A673 (cell line): Measurements from ENCODE around the gene PIP4K2A. TPM values are rescaled to one million over a fixed set of nuclear protein-coding genes. Genes with fewer than 3 reads are reported as not detected.

ENCODE experiments used
- BruUV-seq: library from RNA; stranded (reverse); fragments of 400-500 nt; replicated peaks from 2 replicates; lab custom pipeline; 2021; lab: Mats Ljungman, UMichigan
- CTCF ChIA-PET: fragments of 300-600 bp; sonication (Branson Sonifier 250); formaldehyde crosslinking; loops from one replicate; lab custom pipeline; 2022; ENCODE audit warnings: antibody characterized with exemption; lab: Charles Lee
- POLR2A ChIA-PET: fragments of 300-600 bp; sonication (Branson Sonifier 250); formaldehyde crosslinking; loops from one replicate; lab custom pipeline; 2022; ENCODE audit warnings: antibody characterized with exemption; ENCODE audit not compliant: low non-redundant PET; lab: Charles Lee
- DNase-seq: peaks from one replicate; pipeline ENCODE4 v3.0.0-alpha.2; 2015; ENCODE audit warnings: low spot score
- H3K27ac ChIP-seq: fragments of 200-600 bp; sonication (generic); 2 replicates; pipeline ENCODE4 v1.5.1; 2016; ENCODE audit warnings: mixed run types, low read depth, mild to moderate bottlenecking, mixed read lengths, antibody characterized with exemption, low read length; ENCODE audit not compliant: poor library complexity, severe bottlenecking
- H3K27me3 ChIP-seq: fragments of 200-600 bp; sonication (generic); replicated peaks from 2 replicates; pipeline ENCODE4 v1.6.1; 2017; ENCODE audit warnings: mixed run types, low read depth, mild to moderate bottlenecking, mixed read lengths, antibody characterized with exemption, low read length; ENCODE audit not compliant: insufficient read depth, poor library complexity
- H3K36me3 ChIP-seq: fragments of 200-600 bp; sonication (generic); 2 replicates; pipeline ENCODE4 v1.6.1; 2016; ENCODE audit warnings: mixed run types, mild to moderate bottlenecking, mixed read lengths, antibody characterized with exemption, low read length; ENCODE audit not compliant: insufficient read depth, poor library complexity, severe bottlenecking
- H3K4me1 ChIP-seq: fragments of 200-600 bp; sonication (generic); 2 replicates; pipeline ENCODE4 v1.6.1; 2017; ENCODE audit warnings: mixed run types, mild to moderate bottlenecking, mixed read lengths, antibody characterized with exemption, low read length; ENCODE audit not compliant: insufficient read depth, poor library complexity, severe bottlenecking
- H3K4me3 ChIP-seq: fragments of 200-600 bp; sonication (generic); 2 replicates; pipeline ENCODE4 v1.5.1; 2016; ENCODE audit warnings: low read depth, mixed run types, mild to moderate bottlenecking, mixed read lengths, low read length; ENCODE audit not compliant: poor library complexity, severe bottlenecking
- H3K9me3 ChIP-seq: fragments of 200-600 bp; sonication (generic); 2 replicates; pipeline ENCODE4 v1.6.1; 2016; ENCODE audit warnings: mixed run types, low read depth, mild to moderate bottlenecking, mixed read lengths, antibody characterized with exemption, low read length; ENCODE audit not compliant: poor library complexity, severe bottlenecking
- EZH2 ChIP-seq: fragments of 200-600 bp; sonication (generic); IDR thresholded peaks from 2 replicates; pipeline ENCODE4 v1.6.1; 2017; ENCODE audit warnings: borderline replicate concordance, low read depth, mild to moderate bottlenecking, mixed read lengths, antibody characterized with exemption, low read length; ENCODE audit not compliant: poor library complexity, severe bottlenecking
- intact Hi-C: fragments of 100-400 bp; cut with micrococcal nuclease; formaldehyde crosslinking; loops from one replicate; pipeline ENCODE4 v1.10.0; 2022; ENCODE audit not compliant: unreplicated experiment
- total RNA-seq: library from RNA; stranded (reverse); gene quantifications from 2 replicates; pipeline ENCODE4 v1.2.3, GENCODE V29; 2021
- TF ChIP-seq, protein P1 (sequence below): fragments of 300-800, 200-600 bp; sonication (generic); conservative IDR thresholded peaks from 2 replicates; pipeline ENCODE4 v1.5.1; 2017; ENCODE audit warnings: low read depth, mild to moderate bottlenecking, antibody characterized with exemption, low read length, moderate library complexity, mixed read lengths

The PIP4K2A gene
- total RNA-seq, 1 experiment from 2014 or later, result 19.8 TPM

- TF ChIP-seq, protein P1, sequence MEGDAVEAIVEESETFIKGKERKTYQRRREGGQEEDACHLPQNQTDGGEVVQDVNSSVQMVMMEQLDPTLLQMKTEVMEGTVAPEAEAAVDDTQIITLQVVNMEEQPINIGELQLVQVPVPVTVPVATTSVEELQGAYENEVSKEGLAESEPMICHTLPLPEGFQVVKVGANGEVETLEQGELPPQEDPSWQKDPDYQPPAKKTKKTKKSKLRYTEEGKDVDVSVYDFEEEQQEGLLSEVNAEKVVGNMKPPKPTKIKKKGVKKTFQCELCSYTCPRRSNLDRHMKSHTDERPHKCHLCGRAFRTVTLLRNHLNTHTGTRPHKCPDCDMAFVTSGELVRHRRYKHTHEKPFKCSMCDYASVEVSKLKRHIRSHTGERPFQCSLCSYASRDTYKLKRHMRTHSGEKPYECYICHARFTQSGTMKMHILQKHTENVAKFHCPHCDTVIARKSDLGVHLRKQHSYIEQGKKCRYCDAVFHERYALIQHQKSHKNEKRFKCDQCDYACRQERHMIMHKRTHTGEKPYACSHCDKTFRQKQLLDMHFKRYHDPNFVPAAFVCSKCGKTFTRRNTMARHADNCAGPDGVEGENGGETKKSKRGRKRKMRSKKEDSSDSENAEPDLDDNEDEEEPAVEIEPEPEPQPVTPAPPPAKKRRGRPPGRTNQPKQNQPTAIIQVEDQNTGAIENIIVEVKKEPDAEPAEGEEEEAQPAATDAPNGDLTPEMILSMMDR, result no peak
- TF ChIP-seq EZH2, result no peak
- no peak overlapping the region for H3K27ac ChIP-seq
- no peak overlapping the region for H3K4me3 ChIP-seq
- H3K36me3 ChIP-seq, result no peaks in the 10 kb centered on the region
- intact Hi-C loops, result no loop called here
- no TSS peak for BruUV-seq
- DNase-seq, result no peak
- POLR2A ChIA-PET, result interaction anchor here (0.7 kb wide), 1 partner anchor 59 kb away, joined by 3 read pairs; no protein-coding TSS in a partner anchor
- CTCF ChIA-PET, result interaction anchor here (0.6 kb wide), 1 partner anchor 447 kb away, joined by 3 read pairs; no protein-coding TSS in a partner anchor
- H3K27me3 ChIP-seq, result no peaks in the 10 kb centered on the region
- H3K4me1 ChIP-seq, result no peaks in the 10 kb centered on the region
- no peaks in the 10 kb centered on the region for H3K9me3 ChIP-seq
Observed at GRCh38 chr10:22537810-22538209, 176.6 kb downstream of the PIP4K2A start.

DNA sequence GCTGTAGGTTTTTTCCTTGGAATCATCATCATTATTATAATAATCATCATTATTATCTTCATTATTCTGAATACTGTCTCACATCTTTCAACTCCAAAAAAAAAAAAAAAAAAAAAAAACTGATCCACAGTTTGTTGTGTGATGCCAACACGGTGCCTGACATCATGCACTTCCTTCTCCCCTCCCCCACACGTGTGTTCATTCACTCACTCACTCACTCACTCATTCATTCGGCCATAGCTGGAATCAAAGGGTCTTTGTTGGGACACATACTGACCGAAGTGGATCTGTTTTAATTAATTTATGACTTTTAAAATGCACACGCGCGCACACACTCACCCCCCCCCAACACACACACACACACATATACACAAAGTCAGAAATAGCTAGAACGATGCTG, 177.8 kb downstream of the PIP4K2A start:
- no TSS peak for BruUV-seq
- Histone ChIP-seq H3K4me1 (no peaks in the 10 kb centered on the region), H3K36me3 (no peaks in the 10 kb centered on the region), H3K9me3 (no peaks in the 10 kb centered on the region), H3K27me3 (no peaks in the 10 kb centered on the region), H3K27ac (no peak overlapping the region), H3K4me3 (no peak overlapping the region)
- intact Hi-C loops, result no loop called here
- no peak for DNase-seq
- CTCF ChIA-PET, result no interaction called here
- POLR2A ChIA-PET, result no interaction called here
- TF ChIP-seq, protein P1, result no peak
- no peak for TF ChIP-seq EZH2

- Histone ChIP-seq H3K4me1 (no peaks in the 10 kb centered on the region), H3K36me3 (no peaks in the 10 kb centered on the region), H3K9me3 (no peaks in the 10 kb centered on the region), H3K27ac (no peak overlapping the region), H3K4me3 (no peak overlapping the region), H3K27me3 (no peaks in the 10 kb centered on the region)
- TF ChIP-seq, protein P1, result no peak
- no peak for TF ChIP-seq EZH2
- POLR2A ChIA-PET, result no interaction called here
- CTCF ChIA-PET, result no interaction called here
- DNase-seq, result no peak
- BruUV-seq, result no TSS peak
- intact Hi-C loops, result no loop called here
Observed at GRCh38 chr10:22534849-22535604, 179.4 kb downstream of the PIP4K2A start.
